HepG2 (cell line): Measurements from ENCODE around the gene SLC22A23. TPM values are rescaled to one million over a fixed set of nuclear protein-coding genes. Genes with fewer than 3 reads are reported as not detected.
A peak's percentile ranks its signal among the peaks of the same experiment; 100 is the strongest.

Experiments
- AGO2 ChIP-seq: fragments of 200-400 bp; formaldehyde crosslinking; optimal IDR thresholded peaks from 2 replicates; pipeline ENCODE3; 2017; ENCODE audit warnings: mild to moderate bottlenecking, low read depth, low read length, moderate library complexity
- ASH2L ChIP-seq: fragments of 300-600, 200-600 bp; sonication (generic); IDR thresholded peaks from 2 replicates; pipeline ENCODE4 v1.7.0; 2017; ENCODE audit warnings: low read depth, mild to moderate bottlenecking, moderate library complexity, mixed read lengths, low read length; ENCODE audit not compliant: insufficient read length
- BCLAF1 ChIP-seq: fragments of 450-650 bp; IDR thresholded peaks from 2 replicates; pipeline ENCODE4 v1.6.1; 2017; ENCODE audit warnings: mild to moderate bottlenecking
- NCOR1 ChIP-seq: fragments of 200-600 bp; sonication (generic); IDR thresholded peaks from 2 replicates; pipeline ENCODE4 v1.7.0; 2017; ENCODE audit warnings: antibody characterized with exemption, low read length, borderline replicate concordance
- PTBP1 ChIP-seq: fragments of 200-400 bp; formaldehyde crosslinking; IDR thresholded peaks from 2 replicates; pipeline ENCODE4 v1.6.1; 2018; ENCODE audit warnings: low read length, low read depth; ENCODE audit not compliant: poor library complexity, severe bottlenecking
- REST ChIP-seq, 2 experiments: IDR thresholded peaks; 2 replicates each; pipeline ENCODE4 v1.6.1; 2011 to 2012; ENCODE audit warnings: low read length in 2 of 2, borderline replicate concordance in 1 of 2, low read depth in 1 of 2, mild to moderate bottlenecking in 1 of 2, moderate library complexity in 1 of 2
- SYNCRIP ChIP-seq: fragments of 200-400 bp; formaldehyde crosslinking; IDR thresholded peaks from 2 replicates; pipeline ENCODE4 v1.6.1; 2018; ENCODE audit warnings: mild to moderate bottlenecking, low read depth, low read length; ENCODE audit not compliant: insufficient read depth
- TERF1 ChIP-seq: sonication (generic); formaldehyde crosslinking; IDR thresholded peaks from 2 replicates; pipeline ENCODE4 v1.8.0; 2022; ENCODE audit warnings: mild to moderate bottlenecking, missing genetic modification reagents, moderate library complexity
- THAP9 ChIP-seq: sonication (generic); formaldehyde crosslinking; IDR thresholded peaks from 2 replicates; pipeline ENCODE4; 2020; ENCODE audit warnings: missing genetic modification reagents, mild to moderate bottlenecking, borderline replicate concordance
- ZBTB43 ChIP-seq: sonication (generic); formaldehyde crosslinking; conservative IDR thresholded peaks from 2 replicates; pipeline ENCODE4 v1.4.0; 2020; ENCODE audit warnings: missing genetic modification reagents
- ZC3H13 ChIP-seq: sonication (generic); formaldehyde crosslinking; IDR thresholded peaks from 2 replicates; pipeline ENCODE4 v1.8.1; 2023; ENCODE audit warnings: mild to moderate bottlenecking, missing genetic modification reagents, moderate library complexity
- ZNF605 ChIP-seq: sonication (generic); formaldehyde crosslinking; IDR thresholded peaks from 2 replicates; pipeline ENCODE4 v1.8.0; 2022; ENCODE audit warnings: mild to moderate bottlenecking, missing genetic modification reagents
- ZSCAN30 ChIP-seq: sonication (generic); formaldehyde crosslinking; IDR thresholded peaks from 2 replicates; pipeline ENCODE4 v1.5.0; 2020; ENCODE audit warnings: mild to moderate bottlenecking, missing genetic modification reagents
- polyA plus RNA-seq, 8 experiments: library from polyadenylated mRNA; depleted of rRNA in 3 of 8; stranded (reverse) in 7 of 8; unstranded in 1 of 8; fragments of >200 nt; fragmentation: Illumina TruSeq in 4 of 8; extraction: Trizol in 4 of 8; gene quantifications; 2 replicates each; pipeline versions ENCODE4 v1.2.1 to v1.2.3, GENCODE V29; 2011 to 2016; ENCODE audit warnings: low read depth in 4 of 8, missing spikeins in 1 of 8, mixed read lengths in 1 of 8; ENCODE audit not compliant: insufficient read depth in 1 of 8
- total RNA-seq, 5 experiments: library from RNA; depleted of rRNA; stranded (reverse); fragments of >200 nt; fragmentation: Illumina TruSeq; extraction: Trizol; gene quantifications; 2 replicates each; pipeline ENCODE4 v1.2.3, GENCODE V29; 2016; ENCODE audit warnings: low read depth in 1 of 5

The SLC22A23 gene
- total and polyA plus RNA-seq, 2 of the 13 experiments (the other 11 are each of a cell fraction or from before 2014, with no cell fraction given) = 11.8 to 17.5 TPM

GRCh38 chr6:3372912-3373554 lies 83.8 kb downstream of the SLC22A23 start (continued):
- TF ChIP-seq THAP9 (no peak), ZC3H13 (CRISPR knock-in tag) (0 out of 2 replicates have a peak, but pooled peaks have one; percentile 39), PTBP1 (no peak), BCLAF1 (no peak), TERF1 (CRISPR knock-in tag) (no peak), ZNF605 (CRISPR knock-in tag) (no peak; the same call in none of the 2 replicates), ZBTB43 (CRISPR knock-in tag) (peak; percentile 79; the same call in 1 of the 2 replicates), REST (IDR thresholded peaks at IDR 0.05; ENCODE audit: borderline replicate concordance in 1 of 2, low read depth in 1 of 2, low read length in 2 of 2) (peak in 1 of 2 experiments; percentile 24; a peak in 1 of 4 replicates), NCOR1 (peak; percentile 90), SYNCRIP (no peak), AGO2 (no peak), ASH2L (peak; percentile 86), ZSCAN30 (no peak)
